ENCODE measurements around the gene ARID3A.
A peak's percentile ranks its signal among the peaks of the same experiment; 100 is the strongest.

The ARID3A gene

GRCh38 chr19:901216-902092 lies 24.4 kb upstream of the ARID3A start:
- DNase-seq (ENCODE audit: low read depth, low spot score), result no peak
- Histone ChIP-seq H3K9me3 (ENCODE audit: control insufficient read depth, insufficient read depth, low read length) (no peaks in the 10 kb centered on the region), H3K4me1 (ENCODE audit: control insufficient read depth, insufficient read depth, low read length) (peaks cover 4% of the 10 kb centered on the region; the same call in 1 of the 2 replicates), H3K36me3 (ENCODE audit: control insufficient read depth, insufficient read depth, low read length) (peaks cover 3% of the 10 kb centered on the region; the same call in 1 of the 2 replicates), H3K27me3 (ENCODE audit: control insufficient read depth, insufficient read depth, low read length) (no peaks in the 10 kb centered on the region), H3K4me3 (ENCODE audit: low read length) (no peak overlapping the region), H3K27ac (ENCODE audit: low read length) (no peak overlapping the region)
- WGBS (ENCODE audit: insufficient coverage, insufficient read length), result no CpG with 5 or more reads among the region's 27 CpGs

- Histone ChIP-seq H3K9me3 (ENCODE audit: control insufficient read depth, insufficient read depth, low read length) (no peaks in the 10 kb centered on the region), H3K4me3 (ENCODE audit: low read length) (no peak overlapping the region), H3K36me3 (ENCODE audit: control insufficient read depth, insufficient read depth, low read length) (peaks cover 3% of the 10 kb centered on the region; the same call in 1 of the 2 replicates), H3K27me3 (ENCODE audit: control insufficient read depth, insufficient read depth, low read length) (no peaks in the 10 kb centered on the region), H3K27ac (ENCODE audit: low read length) (no peak overlapping the region), H3K4me1 (ENCODE audit: control insufficient read depth, insufficient read depth, low read length) (peaks cover 4% of the 10 kb centered on the region; the same call in 1 of the 2 replicates)
- WGBS (ENCODE audit: insufficient coverage, insufficient read length), result no CpG with 5 or more reads among the region's 7 CpGs
- no peak for DNase-seq (ENCODE audit: low read depth, low spot score)
Observed at GRCh38 chr19:902093-902370, 23.8 kb upstream of the ARID3A start.

- Histone ChIP-seq H3K4me3 (ENCODE audit: low read length) (no peak overlapping the region), H3K4me1 (ENCODE audit: control insufficient read depth, insufficient read depth, low read length) (peaks cover 4% of the 10 kb centered on the region; the same call in 1 of the 2 replicates), H3K36me3 (ENCODE audit: control insufficient read depth, insufficient read depth, low read length) (peaks cover 3% of the 10 kb centered on the region; the same call in 1 of the 2 replicates), H3K27ac (ENCODE audit: low read length) (no peak overlapping the region), H3K9me3 (ENCODE audit: control insufficient read depth, insufficient read depth, low read length) (no peaks in the 10 kb centered on the region), H3K27me3 (ENCODE audit: control insufficient read depth, insufficient read depth, low read length) (no peaks in the 10 kb centered on the region)
- DNase-seq (ENCODE audit: low read depth, low spot score), result no peak
- no CpG with 5 or more reads among the region's 14 CpGs for WGBS (ENCODE audit: insufficient coverage, insufficient read length)
Observed at GRCh38 chr19:902446-903226, 23.2 kb upstream of the ARID3A start.

GRCh38 chr19:903266-903797 lies 22.5 kb upstream of the ARID3A start:
- no peak for DNase-seq (ENCODE audit: low read depth, low spot score)
- H3K27ac ChIP-seq (ENCODE audit: low read length), result no peak overlapping the region
- no peaks in the 10 kb centered on the region for H3K27me3 ChIP-seq (ENCODE audit: control insufficient read depth, insufficient read depth, low read length)
- H3K4me1 ChIP-seq (ENCODE audit: control insufficient read depth, insufficient read depth, low read length), result peaks cover 4% of the 10 kb centered on the region; the same call in 1 of the 2 replicates
- H3K9me3 ChIP-seq (ENCODE audit: control insufficient read depth, insufficient read depth, low read length), result no peaks in the 10 kb centered on the region
- peaks cover 3% of the 10 kb centered on the region; the same call in 1 of the 2 replicates for H3K36me3 ChIP-seq (ENCODE audit: control insufficient read depth, insufficient read depth, low read length)
- WGBS (ENCODE audit: insufficient coverage, insufficient read length), result no CpG with 5 or more reads among the region's 32 CpGs
- H3K4me3 ChIP-seq (ENCODE audit: low read length), result no peak overlapping the region

GRCh38 chr19:904545-904944 lies 21.3 kb upstream of the ARID3A start:
- Histone ChIP-seq H3K4me1 (ENCODE audit: control insufficient read depth, insufficient read depth, low read length) (peaks cover 5% of the 10 kb centered on the region), H3K9me3 (ENCODE audit: control insufficient read depth, insufficient read depth, low read length) (no peaks in the 10 kb centered on the region), H3K27me3 (ENCODE audit: control insufficient read depth, insufficient read depth, low read length) (no peaks in the 10 kb centered on the region), H3K36me3 (ENCODE audit: control insufficient read depth, insufficient read depth, low read length) (no peaks in the 10 kb centered on the region; the same call in 1 of the 2 replicates), H3K27ac (ENCODE audit: low read length) (no peak overlapping the region), H3K4me3 (ENCODE audit: low read length) (no peak overlapping the region)
- DNase-seq (ENCODE audit: low read depth, low spot score), result no peak
- no CpG with 5 or more reads among the region's 8 CpGs for WGBS (ENCODE audit: insufficient coverage, insufficient read length)

- WGBS (ENCODE audit: insufficient coverage, insufficient read length), result no CpG with 5 or more reads among the region's 7 CpGs
- Histone ChIP-seq H3K4me1 (ENCODE audit: control insufficient read depth, insufficient read depth, low read length) (peaks cover 2% of the 10 kb centered on the region; the same call in 1 of the 2 replicates), H3K4me3 (ENCODE audit: low read length) (no peak overlapping the region), H3K36me3 (ENCODE audit: control insufficient read depth, insufficient read depth, low read length) (no peaks in the 10 kb centered on the region), H3K27ac (ENCODE audit: low read length) (no peak overlapping the region), H3K9me3 (ENCODE audit: control insufficient read depth, insufficient read depth, low read length) (no peaks in the 10 kb centered on the region), H3K27me3 (ENCODE audit: control insufficient read depth, insufficient read depth, low read length) (no peaks in the 10 kb centered on the region)
- no peak for DNase-seq (ENCODE audit: low read depth, low spot score)
Observed at GRCh38 chr19:906480-906879, 19.4 kb upstream of the ARID3A start.

GRCh38 chr19:907183-907853 lies 18.5 kb upstream of the ARID3A start:
- no peak overlapping the region for H3K4me3 ChIP-seq (ENCODE audit: low read length)
- DNase-seq (ENCODE audit: low read depth, low spot score), result no peak
- H3K36me3 ChIP-seq (ENCODE audit: control insufficient read depth, insufficient read depth, low read length), result no peaks in the 10 kb centered on the region
- no peak overlapping the region for H3K27ac ChIP-seq (ENCODE audit: low read length)
- H3K4me1 ChIP-seq (ENCODE audit: control insufficient read depth, insufficient read depth, low read length), result peaks cover 2% of the 10 kb centered on the region; the same call in 1 of the 2 replicates
- H3K9me3 ChIP-seq (ENCODE audit: control insufficient read depth, insufficient read depth, low read length), result no peaks in the 10 kb centered on the region
- no peaks in the 10 kb centered on the region for H3K27me3 ChIP-seq (ENCODE audit: control insufficient read depth, insufficient read depth, low read length)
- no CpG with 5 or more reads among the region's 14 CpGs for WGBS (ENCODE audit: insufficient coverage, insufficient read length)

GRCh38 chr19:911197-912033 lies 14.4 kb upstream of the ARID3A start:
- H3K27ac ChIP-seq (ENCODE audit: low read length), result no peak overlapping the region
- peak overlapping the region; percentile 31; the same call in 1 of the 2 replicates for H3K4me3 ChIP-seq (ENCODE audit: low read length)
- no CpG with 5 or more reads among the region's 54 CpGs for WGBS (ENCODE audit: insufficient coverage, insufficient read length)
- no peak for DNase-seq (ENCODE audit: low read depth, low spot score)
- H3K9me3 ChIP-seq (ENCODE audit: control insufficient read depth, insufficient read depth, low read length), result no peaks in the 10 kb centered on the region
- H3K36me3 ChIP-seq (ENCODE audit: control insufficient read depth, insufficient read depth, low read length), result no peaks in the 10 kb centered on the region
- peaks cover 2% of the 10 kb centered on the region for H3K4me1 ChIP-seq (ENCODE audit: control insufficient read depth, insufficient read depth, low read length)
- peaks cover 2% of the 10 kb centered on the region; the same call in 1 of the 2 replicates for H3K27me3 ChIP-seq (ENCODE audit: control insufficient read depth, insufficient read depth, low read length)

- Histone ChIP-seq H3K27ac (ENCODE audit: low read length) (no peak overlapping the region), H3K27me3 (ENCODE audit: control insufficient read depth, insufficient read depth, low read length) (peaks cover 6% of the 10 kb centered on the region)
- DNase-seq (ENCODE audit: low read depth, low spot score), result no peak
Observed at GRCh38 chr19:912181-913079, 13.4 kb upstream of the ARID3A start.

More at GRCh38 chr19:912181-913079, 13.4 kb upstream of the ARID3A start:
- WGBS (ENCODE audit: insufficient coverage, insufficient read length), result no CpG with 5 or more reads among the region's 69 CpGs
- Histone ChIP-seq H3K36me3 (ENCODE audit: control insufficient read depth, insufficient read depth, low read length) (no peaks in the 10 kb centered on the region), H3K9me3 (ENCODE audit: control insufficient read depth, insufficient read depth, low read length) (no peaks in the 10 kb centered on the region), H3K4me1 (ENCODE audit: control insufficient read depth, insufficient read depth, low read length) (peaks cover 2% of the 10 kb centered on the region), H3K4me3 (ENCODE audit: low read length) (peak overlapping the region; percentile 84)

Measured in iPS DF 6.9 (cell line).